GM12875 (cell line): ENCODE data around the gene HOXC4.

ENCODE experiments used
- H3K4me3 ChIP-seq: one replicate; pipeline ENCODE4 v1.5.1; 2011; ENCODE audit warnings: low read depth, low read length, control low read depth
- CTCF ChIP-seq: IDR thresholded peaks from 2 replicates; pipeline ENCODE4 v1.5.1; 2011; ENCODE audit warnings: low read depth, mild to moderate bottlenecking, control low read depth, inconsistent platforms, low read length, moderate library complexity, borderline replicate concordance; ENCODE audit not compliant: insufficient read depth

The HOXC4 gene

GRCh38 chr12:54053751-54054741 lies at the start of gene HOXC4:
HOXC4 (plus strand) TSS chr12:54053835; CDS start chr12:54053923, 88 bp downstream.
- peak within 1 kb of the TSS; percentile 90 for H3K4me3 ChIP-seq
- TF ChIP-seq CTCF = no peak

DNA sequence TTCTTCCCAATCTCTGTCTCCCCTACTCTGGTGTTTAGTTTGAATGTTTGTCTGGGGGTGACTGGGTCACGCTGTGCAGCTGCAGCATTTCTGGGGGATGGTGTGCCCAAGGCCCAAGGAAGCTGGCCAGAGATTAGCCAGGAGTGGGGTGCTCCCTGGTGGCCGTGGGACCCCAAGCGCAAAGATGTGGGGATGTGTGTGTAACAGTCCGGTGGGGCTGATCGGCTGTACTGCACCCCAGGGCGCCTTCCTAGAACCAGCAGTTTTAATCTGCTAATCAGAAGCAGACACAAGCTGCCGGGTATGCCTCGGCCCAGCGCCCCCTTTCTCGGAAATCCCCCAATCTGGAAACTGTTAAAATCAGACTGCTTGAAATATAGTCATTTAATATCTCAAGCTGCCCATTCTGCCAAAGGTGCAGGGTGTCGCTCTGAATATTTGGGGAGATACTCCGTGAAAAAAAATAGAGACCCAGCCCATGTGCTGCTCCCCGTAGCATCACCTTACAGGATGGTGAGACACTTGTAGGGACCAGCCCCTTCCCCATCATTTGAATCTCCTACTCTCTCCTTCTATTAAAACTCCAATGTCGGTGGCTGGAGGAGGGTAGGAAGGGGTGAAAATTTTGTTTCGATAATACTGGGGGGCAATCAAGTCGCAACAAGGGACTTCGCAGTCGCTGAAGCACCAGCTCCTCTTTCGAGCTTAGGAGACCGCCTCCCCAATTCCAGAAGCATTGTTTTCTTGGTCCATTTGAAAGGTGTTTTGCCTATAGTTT lies 49.4 kb upstream of the HOXC4 start:
- TF ChIP-seq CTCF = 0 out of 2 replicates have a peak, but pooled peaks have one; percentile 15
- H3K4me3 ChIP-seq = no peak overlapping the region

GRCh38 chr12:54004841-54005530 lies 48.6 kb upstream of the HOXC4 start:
- no peak for TF ChIP-seq CTCF
- H3K4me3 ChIP-seq = no peak overlapping the region

- H3K4me3 ChIP-seq = no peak overlapping the region
- TF ChIP-seq CTCF = no peak
Observed at GRCh38 chr12:54005531-54005852, 48.1 kb upstream of the HOXC4 start.

- no peak overlapping the region for H3K4me3 ChIP-seq
Observed at GRCh38 chr12:54005853-54006558, 47.6 kb upstream of the HOXC4 start.

More at GRCh38 chr12:54005853-54006558, 47.6 kb upstream of the HOXC4 start:
- TF ChIP-seq CTCF = peak; percentile 80
